Left renal cortex interstitium (tissue), 4 donors: ENCODE results near the gene CITED1. TPM values are rescaled to one million over a fixed set of nuclear protein-coding genes. Genes with fewer than 3 reads are reported as not detected.

Experiments used
- DNase-seq, 4 donors: peaks; one replicate each; pipeline ENCODE4 v3.0.0-alpha.2; 2013; ENCODE audit warnings: low read depth in 4 of 4, low spot score in 2 of 4, missing footprints in 1 of 4
- polyA plus RNA-seq, 4 donors: library from polyadenylated mRNA; unstranded; fragments of 120-200 nt; gene quantifications; one replicate each; pipeline ENCODE4 v1.2.1, GENCODE V29; 2013; ENCODE audit not compliant: insufficient read length in 4 of 4

The CITED1 gene
- polyA plus RNA-seq, 4 donors, result 10.2 to 23.1 (median 15.6) TPM

- no peak for DNase-seq
These were observed 33.9 kb downstream of the CITED1 start for GRCh38 chrX:72271812-72272211.

- no peak for DNase-seq
These were observed 34.5 kb downstream of the CITED1 start for GRCh38 chrX:72271091-72271788.

GRCh38 chrX:72270316-72270866, 35.3 kb downstream of the CITED1 start:
- no peak for DNase-seq

- DNase-seq, result no peak
These were observed 36.0 kb downstream of the CITED1 start for GRCh38 chrX:72269671-72270251.

- DNase-seq, result no peak
These were observed 36.9 kb downstream of the CITED1 start for GRCh38 chrX:72268597-72269365.

GRCh38 chrX:72265263-72265662, 40.5 kb downstream of the CITED1 start:
- DNase-seq, result no peak

GRCh38 chrX:72262077-72262476, 43.6 kb downstream of the CITED1 start:
- DNase-seq, result no peak

GRCh38 chrX:72260448-72260847, 45.3 kb downstream of the CITED1 start:
- DNase-seq, result no peak

- DNase-seq, result no peak
These were observed 47.5 kb downstream of the CITED1 start for GRCh38 chrX:72258174-72258573.

GRCh38 chrX:72255864-72256263, 49.9 kb downstream of the CITED1 start:
- DNase-seq, result no peak

- DNase-seq, result no peak
These were observed 50.3 kb downstream of the CITED1 start for GRCh38 chrX:72255445-72255844.

GRCh38 chrX:72254816-72255215, 50.9 kb downstream of the CITED1 start:
- DNase-seq, result no peak

GRCh38 chrX:72253686-72254085, 52.0 kb downstream of the CITED1 start:
- no peak for DNase-seq

Other genes starting within 250 kb of the CITED1 start
- gene RTL5, start 174.0 kb downstream of the CITED1 start, polyA plus RNA-seq, result 10 to 100 TPM; 22.7 to 31.3 (median 23.0) TPM
- 10 to 100 TPM; 42.7 to 58.1 (median 48.1) TPM for gene PIN4, start 124.2 kb downstream of the CITED1 start, polyA plus RNA-seq
- gene ERCC6L, start 66.9 kb downstream of the CITED1 start, polyA plus RNA-seq, result 1 to 10 TPM; 3.9 to 4.5 (median 4.4) TPM
- 1,000 to 10,000 TPM; 1,340 to 1,874 (median 1,524) TPM for gene RPS4X, start 28.7 kb downstream of the CITED1 start, polyA plus RNA-seq